ENCODE results near the gene HAUS8. TPM values are rescaled to one million over a fixed set of nuclear protein-coding genes. Genes with fewer than 3 reads are reported as not detected.

HAUS8 gene
- total RNA-seq, 1 experiment from 2014 or later: 30.8 TPM

DNA sequence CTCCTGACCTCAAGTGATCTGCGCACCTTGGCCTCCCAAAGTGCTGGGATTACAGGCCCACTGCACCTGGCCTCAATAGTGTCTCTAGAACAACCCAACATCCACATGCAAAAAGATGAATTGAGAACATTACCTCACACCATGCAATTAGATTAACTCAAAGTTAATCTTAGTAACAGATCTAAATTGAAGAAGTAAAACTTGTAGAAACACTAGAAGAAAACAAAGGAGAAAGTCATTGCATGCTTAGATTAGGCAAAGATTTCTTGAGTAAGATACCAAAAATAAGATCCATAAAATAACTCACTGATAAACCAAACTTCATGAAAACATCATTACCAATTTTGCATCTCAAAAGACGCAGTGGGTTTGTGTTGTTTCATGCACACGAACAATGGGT is 51.4 kb downstream of the HAUS8 start:
- Histone ChIP-seq H3K4me2 (peak overlapping the region; percentile 89; the same call in 1 of the 2 replicates), H3K4me3 (no peak overlapping the region), H3K9me3 (ENCODE audit: insufficient read depth, low read depth) (no peaks in the 10 kb centered on the region), H3K36me3 (ENCODE audit: low read depth) (peaks cover 13% of the 10 kb centered on the region; the same call in 1 of the 2 replicates), H2AFZ (no peak overlapping the region), H3K27me3 (ENCODE audit: insufficient read depth, low read depth) (no peaks in the 10 kb centered on the region), H4K20me1 (ENCODE audit: insufficient read depth) (no peaks in the 10 kb centered on the region), H3F3A (ENCODE audit: insufficient read depth, low read depth) (peaks cover 68% of the 10 kb centered on the region), H3K9me2 (ENCODE audit: insufficient read depth) (no peaks in the 10 kb centered on the region), H3K79me2 (ENCODE audit: low read depth) (peaks cover 49% of the 10 kb centered on the region), H3K4me1 (replicated peaks; ENCODE audit: insufficient read depth) (peaks cover 64% of the 10 kb centered on the region), H3K27ac (no peak overlapping the region)
- CTCF ChIA-PET: no interaction called here
- DNase-seq: no peak
- POLR2A ChIA-PET (ENCODE audit: unreplicated experiment): no interaction called here
- intact Hi-C loops (cut with micrococcal nuclease; ENCODE audit: unreplicated experiment): no loop called here
- no peak for TF ChIP-seq EZH2 (IDR thresholded peaks at IDR 0.05; ENCODE audit: low read depth)
- TF ChIP-seq, protein P1, sequence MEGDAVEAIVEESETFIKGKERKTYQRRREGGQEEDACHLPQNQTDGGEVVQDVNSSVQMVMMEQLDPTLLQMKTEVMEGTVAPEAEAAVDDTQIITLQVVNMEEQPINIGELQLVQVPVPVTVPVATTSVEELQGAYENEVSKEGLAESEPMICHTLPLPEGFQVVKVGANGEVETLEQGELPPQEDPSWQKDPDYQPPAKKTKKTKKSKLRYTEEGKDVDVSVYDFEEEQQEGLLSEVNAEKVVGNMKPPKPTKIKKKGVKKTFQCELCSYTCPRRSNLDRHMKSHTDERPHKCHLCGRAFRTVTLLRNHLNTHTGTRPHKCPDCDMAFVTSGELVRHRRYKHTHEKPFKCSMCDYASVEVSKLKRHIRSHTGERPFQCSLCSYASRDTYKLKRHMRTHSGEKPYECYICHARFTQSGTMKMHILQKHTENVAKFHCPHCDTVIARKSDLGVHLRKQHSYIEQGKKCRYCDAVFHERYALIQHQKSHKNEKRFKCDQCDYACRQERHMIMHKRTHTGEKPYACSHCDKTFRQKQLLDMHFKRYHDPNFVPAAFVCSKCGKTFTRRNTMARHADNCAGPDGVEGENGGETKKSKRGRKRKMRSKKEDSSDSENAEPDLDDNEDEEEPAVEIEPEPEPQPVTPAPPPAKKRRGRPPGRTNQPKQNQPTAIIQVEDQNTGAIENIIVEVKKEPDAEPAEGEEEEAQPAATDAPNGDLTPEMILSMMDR (conservative IDR thresholded peaks at IDR 0.05): no peak
- no TSS peak for BruUV-seq (replicated peaks)

DNA sequence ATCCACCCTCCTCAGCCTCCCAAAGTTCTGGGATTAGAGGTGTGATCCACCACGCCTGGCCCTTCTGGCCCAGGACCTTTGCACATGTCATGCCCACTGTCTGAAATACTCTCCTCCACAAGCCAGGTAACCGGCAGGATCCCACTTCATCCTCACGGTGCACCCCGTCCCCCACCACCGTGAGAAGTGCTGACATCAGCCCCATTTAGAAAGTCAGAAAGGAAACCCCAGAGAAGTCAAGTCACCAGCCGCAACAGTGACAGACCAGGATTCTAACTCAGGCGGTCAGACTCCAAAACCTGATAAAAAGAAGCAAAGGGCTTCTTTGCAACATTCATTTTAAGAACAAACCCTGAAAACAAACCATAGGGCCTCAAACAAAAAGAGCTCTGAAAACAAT is 52.5 kb downstream of the HAUS8 start:
- intact Hi-C loops (cut with micrococcal nuclease; ENCODE audit: unreplicated experiment): no loop called here
- H3K79me2 ChIP-seq (ENCODE audit: low read depth): peaks cover 49% of the 10 kb centered on the region
- peak overlapping the region; percentile 67 for H3K4me2 ChIP-seq
- no peak for DNase-seq
- ChIA-PET CTCF (interaction anchor here (0.6 kb wide), 1 partner anchor 243 kb away, joined by 3 read pairs; no protein-coding TSS in a partner anchor), POLR2A (ENCODE audit: unreplicated experiment) (no interaction called here)
- no peaks in the 10 kb centered on the region for H4K20me1 ChIP-seq (ENCODE audit: insufficient read depth)
- no peaks in the 10 kb centered on the region for H3K9me2 ChIP-seq (ENCODE audit: insufficient read depth)
- peak overlapping the region; percentile 57 for H3K27ac ChIP-seq
- H3K4me3 ChIP-seq: no peak overlapping the region; the same call in 1 of the 2 replicates
- BruUV-seq (replicated peaks): no TSS peak
- H3K9me3 ChIP-seq (ENCODE audit: insufficient read depth, low read depth): no peaks in the 10 kb centered on the region
- H3K4me1 ChIP-seq (replicated peaks; ENCODE audit: insufficient read depth): peaks cover 64% of the 10 kb centered on the region
- TF ChIP-seq EZH2 (IDR thresholded peaks at IDR 0.05; ENCODE audit: low read depth): no peak
- TF ChIP-seq, protein P1 (conservative IDR thresholded peaks at IDR 0.05): no peak
- H3F3A ChIP-seq (ENCODE audit: insufficient read depth, low read depth): peaks cover 61% of the 10 kb centered on the region
- H2AFZ ChIP-seq: no peak overlapping the region
- no peaks in the 10 kb centered on the region for H3K27me3 ChIP-seq (ENCODE audit: insufficient read depth, low read depth)
- H3K36me3 ChIP-seq (ENCODE audit: low read depth): peaks cover 14% of the 10 kb centered on the region; the same call in 1 of the 2 replicates

DNA sequence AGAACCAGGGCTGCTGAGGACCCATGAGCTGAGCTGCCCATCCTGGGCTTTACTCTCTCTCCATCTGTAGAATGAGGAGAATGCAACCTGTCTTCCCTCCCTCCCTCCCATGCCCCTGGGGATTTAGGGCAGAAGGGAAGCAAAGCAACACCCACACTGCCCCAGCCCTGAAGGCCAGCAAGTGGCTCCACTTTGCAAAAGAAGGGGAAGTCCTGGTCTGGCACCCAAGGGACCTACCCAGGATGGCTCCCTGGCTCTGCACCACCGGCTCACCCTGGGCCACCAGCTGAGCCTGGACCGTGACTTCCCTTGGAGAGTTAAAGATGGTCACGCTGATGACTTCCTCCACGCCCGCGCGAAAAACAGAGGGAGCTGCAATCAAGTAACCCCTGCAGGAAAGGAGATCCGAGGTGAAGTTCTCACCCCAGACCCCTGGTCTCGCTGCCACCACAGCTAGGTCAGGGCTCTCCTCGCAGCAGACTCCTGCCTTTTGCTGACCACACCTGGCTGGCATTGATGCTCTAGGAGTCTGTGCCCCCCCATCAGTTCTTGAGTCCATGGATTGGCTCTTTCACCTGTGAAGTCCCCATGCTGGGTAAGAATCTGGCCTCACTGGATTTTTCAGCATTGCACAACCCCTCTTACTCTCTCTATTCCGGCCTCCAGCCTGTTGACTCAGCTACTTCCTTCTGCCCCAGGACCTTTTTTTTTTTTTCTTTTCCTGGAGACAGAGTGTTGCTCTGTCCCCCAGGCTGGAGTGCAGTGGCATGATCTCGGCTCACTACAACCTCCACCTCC is 53.3 kb downstream of the HAUS8 start:
- Histone ChIP-seq H3K4me3 (peak overlapping the region; percentile 29; the same call in 1 of the 2 replicates), H3K9me3 (ENCODE audit: insufficient read depth, low read depth) (0 out of 2 replicates have a peak, but pooled peaks cover 3% of the 10 kb centered on the region), H3K9me2 (ENCODE audit: insufficient read depth) (no peaks in the 10 kb centered on the region), H4K20me1 (ENCODE audit: insufficient read depth) (no peaks in the 10 kb centered on the region), H3F3A (ENCODE audit: insufficient read depth, low read depth) (peaks cover 55% of the 10 kb centered on the region), H3K36me3 (ENCODE audit: low read depth) (peaks cover 19% of the 10 kb centered on the region; the same call in 1 of the 2 replicates), H3K27me3 (ENCODE audit: insufficient read depth, low read depth) (no peaks in the 10 kb centered on the region), H3K4me2 (peak overlapping the region; percentile 67), H3K79me2 (ENCODE audit: low read depth) (peaks cover 49% of the 10 kb centered on the region), H3K4me1 (replicated peaks; ENCODE audit: insufficient read depth) (peaks cover 59% of the 10 kb centered on the region), H3K27ac (peak overlapping the region; percentile 57), H2AFZ (no peak overlapping the region)
- DNase-seq: peak; percentile 83 to 99
- POLR2A ChIA-PET (ENCODE audit: unreplicated experiment): interaction anchor here (0.6 to 0.7 kb wide), 7 partner anchors 13 to 1457 kb away, joined by 4 to 30 read pairs (median 6); no protein-coding TSS in a partner anchor
- CTCF ChIA-PET: interaction anchor here (0.5 to 0.6 kb wide), 3 partner anchors 31 to 250 kb away, joined by 3 to 11 read pairs (median 9); no protein-coding TSS in a partner anchor
- TF ChIP-seq, protein P1 (conservative IDR thresholded peaks at IDR 0.05): no peak
- no peak for TF ChIP-seq EZH2 (IDR thresholded peaks at IDR 0.05; ENCODE audit: low read depth)
- intact Hi-C loops (cut with micrococcal nuclease; ENCODE audit: unreplicated experiment): no loop called here
- no TSS peak for BruUV-seq (replicated peaks)
